GM08714 (cell line): Measurements from ENCODE around the gene SHANK2.
A peak's percentile ranks its signal among the peaks of the same experiment; 100 is the strongest.

ENCODE experiments used
- H3K4me3 ChIP-seq: fragments of 200-500 bp; sonication (Bioruptor generic); 2 replicates; pipeline ENCODE4 v1.5.1; 2014; ENCODE audit warnings: mild to moderate bottlenecking, low read length, inconsistent platforms
- ZNF274 ChIP-seq: IDR thresholded peaks from 2 replicates; pipeline ENCODE4 v1.6.1; 2012; ENCODE audit warnings: mild to moderate bottlenecking, low read depth, low read length

The SHANK2 gene

DNA sequence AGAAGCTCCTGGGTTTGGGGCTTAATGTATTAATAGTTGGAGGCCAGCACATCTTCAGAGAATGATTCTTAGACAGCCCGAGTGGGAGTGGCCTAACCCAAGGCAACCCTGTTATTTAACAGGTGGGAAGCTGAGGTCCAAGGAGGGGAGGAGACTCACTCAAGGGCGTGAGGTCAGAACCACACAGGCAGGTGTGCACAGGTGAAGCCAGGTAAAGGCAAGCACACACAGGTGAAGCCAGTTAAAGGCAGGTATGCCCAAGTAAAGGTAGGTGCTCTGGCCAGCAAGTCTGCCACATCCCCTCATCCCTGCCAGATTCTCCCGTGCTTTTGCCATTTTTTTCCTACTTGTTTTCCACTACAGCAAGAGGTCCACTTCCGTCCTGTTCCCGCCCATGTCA is 2.9 kb upstream of the SHANK2 start:
- TF ChIP-seq ZNF274 = no peak
- no peak overlapping the region for H3K4me3 ChIP-seq

DNA sequence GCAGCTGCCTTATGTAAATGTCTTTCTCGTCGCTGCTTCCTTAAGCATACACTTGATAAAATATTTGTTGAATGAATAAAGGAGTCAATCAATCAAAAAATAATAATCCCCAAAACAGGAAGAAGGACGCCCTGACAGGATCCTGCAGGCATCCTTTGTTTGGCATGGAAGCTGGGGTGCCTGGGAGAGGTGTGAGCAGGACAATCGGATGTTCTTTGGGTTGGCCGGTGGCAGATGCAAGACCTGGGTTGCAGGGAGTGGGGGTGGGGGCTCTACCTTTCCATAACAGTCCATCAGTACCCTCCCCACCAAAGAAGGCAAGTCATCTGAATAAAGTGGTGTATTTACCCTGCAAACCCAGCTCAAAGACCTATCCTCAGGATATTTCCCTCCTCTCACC is 1.4 kb upstream of the SHANK2 start:
- no peak for TF ChIP-seq ZNF274
- no peak overlapping the region for H3K4me3 ChIP-seq

DNA sequence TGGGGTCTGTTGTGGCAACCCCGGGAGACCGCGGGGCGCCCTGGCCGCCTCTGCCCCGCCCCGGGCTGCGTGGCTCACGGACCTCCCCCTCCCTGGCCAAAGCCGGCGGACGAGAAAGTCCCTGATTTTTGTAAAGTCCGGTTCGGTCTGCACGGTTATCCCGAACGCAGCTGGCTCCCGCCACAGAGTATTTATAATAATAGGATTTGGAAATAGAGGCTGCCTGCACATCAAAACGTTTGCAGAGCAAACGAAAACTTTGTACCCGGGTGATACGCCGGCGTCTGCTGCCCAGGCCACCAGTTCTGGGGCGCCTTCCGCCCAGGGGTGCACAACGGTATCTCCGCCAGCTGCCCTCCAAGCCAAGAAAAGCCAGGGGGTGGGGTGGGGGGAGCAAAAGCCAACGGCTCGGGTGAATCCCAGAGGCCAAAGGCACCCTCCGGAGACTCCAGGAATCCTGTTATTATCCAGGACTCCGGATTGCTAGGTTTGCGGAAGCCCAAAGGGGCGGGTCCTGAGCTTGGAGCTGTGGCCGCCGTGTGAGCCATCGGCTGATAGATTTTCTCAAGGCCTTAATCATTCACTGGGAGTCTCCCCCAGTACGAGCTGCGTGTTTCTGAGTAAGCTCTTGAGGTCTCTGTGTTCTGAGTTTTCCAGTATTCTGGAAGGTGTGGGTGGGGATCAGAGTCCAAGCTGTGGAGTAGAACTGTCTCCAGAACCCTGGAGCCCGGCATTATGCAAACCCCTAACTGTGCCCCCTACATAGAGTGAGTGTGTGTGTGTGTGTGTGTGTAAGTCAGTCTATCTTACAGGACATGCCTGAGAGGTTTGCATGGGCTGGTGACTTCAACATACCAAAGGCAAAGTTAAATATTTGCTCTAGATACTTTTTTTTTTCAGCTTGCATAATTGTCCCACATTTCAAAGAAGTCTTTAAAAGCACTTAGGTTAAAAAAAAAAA is 673 bp upstream of the SHANK2 start:
- peak overlapping the region; percentile 11; the same call in 1 of the 2 replicates for H3K4me3 ChIP-seq

DNA sequence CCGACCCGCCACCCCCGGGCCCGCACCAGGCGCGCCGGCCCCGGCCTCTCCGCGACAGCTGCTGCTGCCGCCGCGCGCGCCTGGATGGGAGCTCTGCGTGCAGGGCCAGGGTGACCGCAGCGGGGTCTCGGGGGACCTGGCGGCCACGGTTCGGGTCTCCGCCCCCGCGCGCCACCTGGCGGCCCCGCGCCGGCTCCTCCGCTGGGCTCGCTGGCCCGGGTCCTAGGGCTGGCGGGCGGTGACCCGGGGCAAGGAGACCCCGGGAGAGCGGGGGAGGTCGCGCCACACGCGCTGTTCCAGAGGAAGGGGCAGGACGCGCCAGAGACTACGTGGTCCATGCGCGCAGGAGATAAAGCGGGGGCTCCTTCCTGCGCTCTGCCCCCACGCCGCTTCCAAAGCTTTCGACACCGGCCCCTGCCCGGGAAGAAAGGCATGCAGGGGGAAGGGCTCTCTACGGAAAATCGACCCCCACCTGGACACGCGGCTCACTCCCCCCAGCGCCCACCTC is 562 bp downstream of the SHANK2 start:
- H3K4me3 ChIP-seq = peak overlapping the region; percentile 51; the same call in 1 of the 2 replicates

More for the DNA sequence above, 673 bp upstream of the SHANK2 start:
- no peak for TF ChIP-seq ZNF274

DNA sequence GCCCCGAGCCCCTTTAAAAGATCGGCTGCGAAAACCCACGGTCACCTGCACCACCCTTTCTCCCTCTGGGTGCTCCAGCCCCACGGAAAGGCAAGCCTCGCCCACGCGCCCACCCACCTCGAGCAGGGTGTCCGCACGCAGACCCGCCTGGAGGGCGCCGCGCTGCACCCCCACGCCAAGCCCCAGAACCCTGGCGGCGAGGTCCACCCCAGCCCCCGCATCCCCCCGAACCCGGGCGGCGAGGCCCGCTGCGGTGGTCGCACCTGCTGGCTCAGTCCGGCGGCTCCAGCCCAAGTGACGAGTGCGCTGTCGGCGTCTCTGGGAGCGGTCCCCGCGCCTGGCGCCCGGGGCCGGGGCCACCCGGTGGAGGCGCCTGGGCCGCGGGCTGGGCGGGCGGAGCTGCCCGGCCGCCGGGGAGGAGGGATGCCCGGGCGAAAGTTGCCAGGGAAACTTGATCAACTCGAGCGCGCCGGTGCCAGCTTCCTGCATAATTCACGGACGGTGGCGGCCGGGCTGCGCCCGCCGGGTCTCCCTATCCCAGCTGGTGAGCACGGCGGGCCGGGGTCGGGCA is 1.1 kb downstream of the SHANK2 start:
- no peak for TF ChIP-seq ZNF274
- H3K4me3 ChIP-seq = peak overlapping the region; percentile 51; the same call in 1 of the 2 replicates

More for the DNA sequence above, 562 bp downstream of the SHANK2 start:
- no peak for TF ChIP-seq ZNF274

DNA sequence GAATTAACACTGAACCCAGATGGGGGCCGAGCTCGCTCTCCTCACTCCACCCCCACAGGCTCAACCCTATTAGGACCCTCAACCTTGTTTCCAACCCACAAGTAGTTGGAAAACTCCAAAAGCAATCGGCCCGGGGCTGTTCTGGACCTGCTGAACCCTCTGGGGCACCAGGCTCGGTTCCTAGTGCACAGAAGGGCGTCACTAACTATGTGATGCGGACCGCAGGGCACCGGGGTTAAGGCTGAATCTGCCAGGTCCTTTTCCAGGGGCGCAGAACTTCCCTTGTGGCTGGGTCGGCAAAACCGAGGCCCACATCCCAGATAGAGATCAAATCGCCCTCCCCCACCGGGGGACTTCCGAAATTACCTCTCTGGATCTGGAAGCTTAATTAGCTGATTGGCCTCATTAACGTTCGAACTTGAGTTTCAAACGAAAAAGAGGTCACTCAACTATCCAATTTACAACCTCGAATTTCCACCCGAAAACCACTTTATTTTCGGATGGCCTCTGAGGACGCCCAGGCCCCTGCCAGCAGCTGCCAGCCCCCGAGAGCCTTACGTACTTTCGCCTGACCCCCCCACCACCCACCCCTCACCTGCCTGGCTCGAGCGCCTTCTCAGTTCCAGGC is 1.7 kb downstream of the SHANK2 start:
- H3K4me3 ChIP-seq = no peak overlapping the region; the same call in 1 of the 2 replicates
- no peak for TF ChIP-seq ZNF274

DNA sequence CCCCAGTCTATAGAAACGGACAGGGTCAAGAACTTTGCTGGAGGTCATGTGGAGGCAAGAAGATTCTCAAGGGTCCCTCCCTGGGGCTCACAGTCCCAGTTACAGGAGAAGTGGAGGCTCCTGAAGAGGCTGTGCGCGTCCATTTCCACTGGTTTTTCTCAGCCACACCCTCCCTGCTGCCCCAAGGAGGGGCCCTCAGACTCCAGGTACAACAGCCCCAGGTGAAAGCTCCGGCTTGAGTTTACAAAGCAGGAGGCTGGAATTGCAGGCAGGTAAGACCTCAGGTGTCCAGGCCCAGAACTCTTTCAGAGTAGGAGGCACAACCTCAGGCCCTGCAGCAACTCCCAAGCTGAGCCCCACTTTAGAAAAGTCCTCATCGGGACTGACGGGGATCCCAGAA is 3.1 kb downstream of the SHANK2 start:
- no peak overlapping the region for H3K4me3 ChIP-seq
- no peak for TF ChIP-seq ZNF274

DNA sequence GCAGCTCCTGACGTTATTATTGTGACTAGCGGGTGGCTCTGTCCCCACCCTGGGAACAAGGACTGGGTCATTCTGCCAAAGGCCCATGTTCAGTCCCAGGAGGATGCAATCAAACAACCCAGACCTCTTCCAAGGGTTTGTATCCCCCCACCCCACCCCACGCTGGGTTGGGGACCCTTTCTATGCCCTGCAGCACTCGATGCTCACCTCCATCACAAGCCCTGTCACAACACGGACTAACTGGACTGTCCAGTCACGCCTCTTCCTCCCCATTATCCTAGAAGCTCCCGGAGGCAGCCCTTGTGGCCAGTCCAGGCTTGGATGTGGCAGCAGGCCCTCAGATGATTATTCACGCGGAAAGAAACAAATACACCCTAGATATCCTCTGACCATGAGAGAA is 3.7 kb downstream of the SHANK2 start:
- no peak overlapping the region for H3K4me3 ChIP-seq
- no peak for TF ChIP-seq ZNF274

DNA sequence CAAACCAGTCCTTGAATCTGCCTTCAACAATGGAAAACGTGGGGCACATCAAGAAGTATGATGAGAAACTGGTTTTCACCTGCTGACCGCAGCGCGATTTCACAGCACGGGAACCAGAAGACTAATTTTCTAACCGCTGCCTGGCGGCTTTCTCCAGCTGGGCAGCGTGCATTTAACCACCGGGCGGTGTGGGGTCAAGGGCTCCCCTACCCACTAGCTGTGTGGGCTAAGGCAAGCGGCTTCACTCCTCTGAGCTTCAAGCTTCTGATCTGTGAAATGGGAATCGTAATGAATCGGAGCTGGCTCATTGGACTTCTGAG is 4.2 kb downstream of the SHANK2 start:
- TF ChIP-seq ZNF274 = no peak
- H3K4me3 ChIP-seq = no peak overlapping the region

DNA sequence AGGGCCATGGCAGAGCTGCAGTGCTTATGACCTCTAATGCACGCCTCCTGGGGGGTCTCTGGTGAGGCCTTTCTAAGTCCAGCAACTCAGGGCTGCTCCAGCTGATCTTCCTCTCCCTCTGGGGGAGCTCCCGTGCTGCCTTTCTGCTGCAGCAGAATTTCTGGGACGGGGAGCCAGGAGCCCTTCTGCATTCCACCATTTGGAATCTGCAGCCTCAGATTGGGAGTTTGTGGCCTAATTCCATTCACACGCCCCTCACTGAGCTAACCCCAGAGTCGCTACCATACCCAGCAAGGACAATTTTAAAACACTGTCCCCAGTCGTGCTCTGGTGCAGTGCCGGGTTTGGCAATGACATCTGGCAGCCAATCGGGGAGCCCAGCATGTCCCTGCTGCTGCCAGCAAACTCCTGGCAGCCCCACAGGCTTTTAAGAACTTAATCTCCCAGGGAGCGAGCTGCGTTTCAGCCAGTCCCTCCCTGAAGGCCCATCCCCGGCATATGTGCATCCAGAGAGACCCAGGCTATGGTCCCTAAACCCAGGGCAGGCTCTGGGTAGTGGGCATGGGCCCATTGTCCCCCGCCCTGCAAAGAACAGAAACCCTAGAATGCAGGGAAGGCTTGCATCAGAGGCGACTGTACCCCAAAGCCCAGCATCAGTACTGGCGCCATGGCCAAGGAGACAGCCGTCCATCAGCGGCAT is 4.7 kb downstream of the SHANK2 start:
- no peak for TF ChIP-seq ZNF274
- no peak overlapping the region for H3K4me3 ChIP-seq

DNA sequence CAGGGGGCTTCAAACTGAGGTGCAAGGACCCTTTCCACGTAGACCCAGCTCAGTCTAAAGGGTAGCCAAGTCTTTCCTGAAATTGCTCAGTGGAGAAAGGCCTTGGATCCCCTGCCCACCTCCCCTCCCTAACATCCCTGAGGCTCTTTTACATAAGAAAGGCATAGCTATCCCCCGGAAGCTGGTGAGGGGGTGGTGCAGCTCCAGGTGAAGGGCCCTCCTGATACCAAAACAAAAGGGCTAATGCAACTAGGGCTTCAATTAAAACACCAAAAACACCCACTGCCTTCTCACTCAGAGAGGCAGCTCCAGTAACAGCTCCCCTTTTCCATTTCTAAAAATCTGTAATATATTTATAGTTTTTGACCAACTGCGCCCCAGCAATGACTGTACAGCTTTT is 5.8 kb downstream of the SHANK2 start:
- H3K4me3 ChIP-seq = no peak overlapping the region
- TF ChIP-seq ZNF274 = no peak

DNA sequence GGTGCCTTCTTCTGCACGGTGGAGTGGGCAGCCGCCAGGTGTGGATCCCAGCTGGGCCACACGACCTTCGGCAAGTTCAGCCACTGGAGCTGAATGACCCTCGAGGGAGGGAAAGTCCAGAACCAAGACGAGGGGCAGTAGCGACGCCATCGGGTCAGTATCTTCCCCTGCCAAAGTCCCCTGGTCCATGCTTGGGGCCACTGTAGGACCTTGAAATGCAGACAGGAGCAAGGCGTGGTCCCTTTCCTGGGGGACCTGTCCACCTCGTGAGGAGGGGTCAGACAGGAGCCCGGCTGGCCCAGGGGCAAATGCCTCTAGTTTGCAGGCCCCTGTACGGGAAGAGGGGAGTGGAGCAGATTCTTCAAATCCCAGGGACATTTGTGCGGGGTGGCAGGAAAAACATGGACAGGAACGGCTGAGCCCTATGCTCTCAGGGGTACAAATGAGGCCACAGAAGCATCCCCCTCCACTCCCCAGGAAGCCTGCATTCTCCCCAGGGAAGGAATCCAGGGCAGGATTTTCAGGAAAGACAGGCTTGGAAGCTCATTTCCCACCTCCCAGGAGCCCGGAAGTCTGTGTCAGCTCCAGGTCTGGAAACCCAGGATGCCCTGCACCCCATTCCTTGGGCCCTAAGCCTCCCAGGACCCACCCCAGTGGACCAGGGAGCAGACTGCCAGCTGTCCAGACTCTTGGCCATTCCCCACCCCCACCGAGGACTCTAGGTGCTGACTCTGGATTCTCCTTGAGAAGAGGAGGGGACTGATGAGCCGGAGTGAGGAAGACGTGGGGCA is 6.6 kb downstream of the SHANK2 start:
- no peak overlapping the region for H3K4me3 ChIP-seq
- TF ChIP-seq ZNF274 = no peak

DNA sequence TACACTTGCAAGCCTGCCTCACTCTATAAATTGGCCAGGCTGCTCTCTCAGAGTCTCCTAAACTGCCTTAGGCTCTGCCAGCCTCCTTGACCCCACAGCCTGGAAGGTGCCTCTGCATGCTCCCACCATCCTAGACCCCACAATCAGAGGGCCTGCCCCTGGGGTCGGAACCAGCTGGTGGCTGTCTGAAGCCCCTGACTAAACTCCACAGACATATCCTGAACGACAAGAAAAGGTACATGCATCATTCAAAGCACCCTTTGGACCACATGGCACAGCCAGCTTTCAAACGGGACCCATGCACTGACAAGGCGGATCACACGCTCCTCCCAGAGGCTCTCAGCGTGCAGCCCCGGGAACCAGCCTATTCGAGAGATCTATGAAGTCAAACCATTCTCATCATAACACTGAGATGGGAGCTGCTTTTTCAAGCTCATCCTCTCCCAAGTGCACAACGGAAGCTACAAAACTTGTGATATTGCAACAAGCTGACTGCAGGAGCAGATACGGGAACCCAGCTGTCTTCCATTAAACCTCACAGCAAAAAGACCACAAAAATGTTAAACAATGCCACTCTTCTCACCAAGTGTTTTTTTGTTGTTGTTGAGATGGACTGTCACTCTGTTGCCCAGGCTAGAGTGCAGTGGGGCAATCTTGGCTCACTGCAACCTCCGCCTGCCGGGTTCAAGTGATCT is 8.1 kb downstream of the SHANK2 start:
- TF ChIP-seq ZNF274 = no peak
- H3K4me3 ChIP-seq = no peak overlapping the region
